ENCODE results near the gene TESMIN. TPM values are rescaled to one million over a fixed set of nuclear protein-coding genes. Genes with fewer than 3 reads are reported as not detected.

The TESMIN gene
- total and polyA plus RNA-seq, 8 donors, result 1.0 to 16.3 (median 3.3) TPM

DNA sequence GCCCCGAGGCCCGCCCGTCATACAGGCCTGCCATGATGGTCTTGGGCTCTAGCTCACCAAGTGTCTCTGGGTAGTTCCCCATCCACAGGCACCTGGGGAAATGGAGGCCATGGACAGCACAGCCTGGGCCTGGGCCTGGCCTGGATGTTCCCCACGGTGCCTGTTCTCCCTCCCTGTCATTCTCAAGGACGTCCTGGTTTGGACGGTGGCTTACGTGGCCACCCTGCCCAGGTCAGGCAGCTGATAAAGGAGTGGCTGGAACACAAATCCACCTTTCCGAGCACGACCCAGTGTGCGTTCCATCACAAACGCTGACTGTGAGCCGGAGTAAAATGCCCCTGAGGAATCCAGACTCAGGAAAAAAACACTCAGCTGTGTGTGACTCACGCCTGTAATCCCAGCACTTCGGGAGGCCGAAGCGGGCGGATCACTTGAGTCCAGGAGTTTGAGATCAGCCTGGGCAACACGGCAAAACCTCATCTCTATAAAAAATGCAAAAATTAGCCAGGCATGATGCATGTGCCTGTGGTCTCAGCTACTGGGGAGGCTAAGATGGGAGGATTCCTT, 41.2 kb upstream of the TESMIN start:
- H3K36me3 ChIP-seq, result peaks cover 59 to 100% (median 98%) of the 10 kb centered on the region in 4 donors
- H3K4me1 ChIP-seq, result no peaks in the 10 kb centered on the region
- TF ChIP-seq POLR2AphosphoS5 (IDR thresholded peaks at IDR 0.05), result no peak
- no peak for TF ChIP-seq POLR2A (IDR thresholded peaks at IDR 0.05)
- no peak for TF ChIP-seq EP300 (IDR thresholded peaks at IDR 0.05)
- TF ChIP-seq, protein P1, sequence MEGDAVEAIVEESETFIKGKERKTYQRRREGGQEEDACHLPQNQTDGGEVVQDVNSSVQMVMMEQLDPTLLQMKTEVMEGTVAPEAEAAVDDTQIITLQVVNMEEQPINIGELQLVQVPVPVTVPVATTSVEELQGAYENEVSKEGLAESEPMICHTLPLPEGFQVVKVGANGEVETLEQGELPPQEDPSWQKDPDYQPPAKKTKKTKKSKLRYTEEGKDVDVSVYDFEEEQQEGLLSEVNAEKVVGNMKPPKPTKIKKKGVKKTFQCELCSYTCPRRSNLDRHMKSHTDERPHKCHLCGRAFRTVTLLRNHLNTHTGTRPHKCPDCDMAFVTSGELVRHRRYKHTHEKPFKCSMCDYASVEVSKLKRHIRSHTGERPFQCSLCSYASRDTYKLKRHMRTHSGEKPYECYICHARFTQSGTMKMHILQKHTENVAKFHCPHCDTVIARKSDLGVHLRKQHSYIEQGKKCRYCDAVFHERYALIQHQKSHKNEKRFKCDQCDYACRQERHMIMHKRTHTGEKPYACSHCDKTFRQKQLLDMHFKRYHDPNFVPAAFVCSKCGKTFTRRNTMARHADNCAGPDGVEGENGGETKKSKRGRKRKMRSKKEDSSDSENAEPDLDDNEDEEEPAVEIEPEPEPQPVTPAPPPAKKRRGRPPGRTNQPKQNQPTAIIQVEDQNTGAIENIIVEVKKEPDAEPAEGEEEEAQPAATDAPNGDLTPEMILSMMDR (IDR thresholded peaks at IDR 0.05), result no peak
- DNase-seq, result no peak
- no peaks in the 10 kb centered on the region for H3K9me3 ChIP-seq
- intact Hi-C loops (cut with DNase I; ENCODE audit: low total_unique reads), result no loop called here
- no peaks in the 10 kb centered on the region for H3K27me3 ChIP-seq
- WGBS, 5 donors, result 90 to 94% (median 91%) methylated on average over 17 to 18 of the region's 18 CpGs
- H3K4me3 ChIP-seq, result no peak overlapping the region
- H3K27ac ChIP-seq, result no peak overlapping the region

DNA sequence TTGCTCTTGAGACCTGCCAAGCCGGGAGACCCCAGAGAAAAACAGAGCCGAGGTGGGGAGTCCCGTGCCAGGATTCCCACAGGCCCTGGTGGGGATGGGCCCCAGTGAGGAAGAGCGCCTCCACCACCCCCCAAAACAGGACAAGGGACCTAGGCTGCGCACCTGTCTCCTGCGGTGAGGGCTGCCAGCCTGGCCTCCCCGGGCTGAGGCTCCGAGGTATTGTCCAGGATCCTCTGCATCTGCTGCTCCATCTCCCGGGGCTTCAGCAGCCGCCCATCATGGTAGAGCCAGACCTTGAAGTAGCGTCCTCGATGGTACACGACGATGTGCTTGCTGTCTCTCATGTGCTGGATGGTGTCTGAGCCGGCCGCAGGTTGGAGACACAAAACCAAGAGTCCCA, 33.3 kb upstream of the TESMIN start:
- DNase-seq, result no peak
- no peak overlapping the region for H3K4me3 ChIP-seq
- H3K36me3 ChIP-seq, result peaks cover 50 to 100% (median 97%) of the 10 kb centered on the region in 4 donors
- H3K27me3 ChIP-seq, result no peaks in the 10 kb centered on the region
- 95 to 97% (median 96%) methylated on average over 10 to 16 of the region's 16 CpGs for WGBS, 5 donors
- no peak overlapping the region for H3K27ac ChIP-seq
- intact Hi-C loops (cut with DNase I; ENCODE audit: low total_unique reads), result no loop called here
- no peaks in the 10 kb centered on the region for H3K4me1 ChIP-seq
- H3K9me3 ChIP-seq, result no peaks in the 10 kb centered on the region
- TF ChIP-seq POLR2A (IDR thresholded peaks at IDR 0.05) (no peak), POLR2AphosphoS5 (IDR thresholded peaks at IDR 0.05) (no peak), EP300 (IDR thresholded peaks at IDR 0.05) (no peak)
- TF ChIP-seq, protein P1 (IDR thresholded peaks at IDR 0.05), result no peak

DNA sequence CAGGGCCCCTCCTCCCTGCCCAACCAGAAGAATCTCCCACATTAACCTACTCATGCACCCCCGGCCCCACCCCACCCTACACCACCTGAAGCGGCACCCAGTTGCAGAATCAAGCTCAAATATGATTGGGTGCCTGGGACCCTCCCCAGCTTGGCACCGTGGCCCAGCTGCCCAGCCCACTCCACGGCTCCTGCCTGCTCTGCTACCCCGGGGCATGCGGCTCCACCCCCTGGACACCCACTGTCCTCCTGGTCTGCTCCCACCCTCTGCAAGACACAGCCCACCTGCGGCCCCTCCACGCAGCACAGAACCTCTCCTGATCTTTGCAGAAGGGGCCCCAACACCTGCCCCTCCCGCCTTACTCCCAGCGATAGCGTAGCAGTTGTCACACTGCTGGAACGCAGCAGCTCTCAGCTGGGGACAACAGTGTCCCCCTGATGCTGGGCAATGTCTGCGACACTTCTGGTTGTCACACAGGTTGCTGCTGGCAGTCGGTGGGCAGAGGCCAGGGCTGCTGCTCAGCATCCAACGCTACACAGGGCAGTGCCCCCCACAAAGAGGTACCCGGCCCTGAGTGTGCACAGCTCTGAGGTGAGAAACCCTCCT, 32.0 kb upstream of the TESMIN start:
- Histone ChIP-seq H3K9me3 (no peaks in the 10 kb centered on the region), H3K4me3 (no peak overlapping the region), H3K27me3 (no peaks in the 10 kb centered on the region), H3K36me3 (peaks cover 58 to 100% (median 99%) of the 10 kb centered on the region in 4 donors), H3K27ac (no peak overlapping the region), H3K4me1 (no peaks in the 10 kb centered on the region)
- TF ChIP-seq, protein P1 (IDR thresholded peaks at IDR 0.05), result no peak
- no peak for TF ChIP-seq POLR2A (IDR thresholded peaks at IDR 0.05)
- no peak for TF ChIP-seq POLR2AphosphoS5 (IDR thresholded peaks at IDR 0.05)
- TF ChIP-seq EP300 (IDR thresholded peaks at IDR 0.05), result no peak
- intact Hi-C loops (cut with DNase I; ENCODE audit: low total_unique reads), result no loop called here
- whole genome bisulfite sequencing, 5 donors, result 85 to 94% (median 92%) methylated on average over 15 to 16 of the region's 16 CpGs
- no peak for DNase-seq

DNA sequence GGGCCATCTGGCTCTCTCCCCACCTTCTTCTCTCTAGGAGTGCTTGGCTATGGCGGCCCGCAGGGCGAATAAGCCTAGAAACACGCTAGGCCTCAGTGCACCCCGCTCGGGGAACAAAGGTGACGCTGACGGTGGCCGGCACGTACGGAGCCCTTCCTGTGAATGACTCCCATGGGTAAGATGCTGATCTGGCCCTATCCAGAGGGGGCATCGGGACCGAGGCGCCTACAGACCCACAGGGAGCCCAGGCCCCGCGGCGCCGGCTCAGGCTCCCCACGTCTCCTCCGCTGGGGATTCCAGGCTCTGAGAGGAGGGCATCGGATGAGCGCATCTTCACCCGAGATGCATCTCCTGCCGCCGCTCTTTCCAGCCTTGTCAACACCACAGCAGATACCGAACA, 31.4 kb upstream of the TESMIN start:
- no peaks in the 10 kb centered on the region for H3K27me3 ChIP-seq
- no peaks in the 10 kb centered on the region for H3K9me3 ChIP-seq
- H3K36me3 ChIP-seq, result peaks cover 64 to 100% (median 99%) of the 10 kb centered on the region in 4 donors
- 96 to 98% (median 97%) methylated on average over 16 to 26 of the region's 26 CpGs for WGBS, 5 donors
- no peak for TF ChIP-seq POLR2AphosphoS5 (IDR thresholded peaks at IDR 0.05)
- TF ChIP-seq, protein P1 (IDR thresholded peaks at IDR 0.05), result no peak
- TF ChIP-seq POLR2A (IDR thresholded peaks at IDR 0.05), result no peak
- DNase-seq, result no peak
- H3K27ac ChIP-seq, result no peak overlapping the region
- no peak overlapping the region for H3K4me3 ChIP-seq
- no peaks in the 10 kb centered on the region for H3K4me1 ChIP-seq
- intact Hi-C loops (cut with DNase I; ENCODE audit: low total_unique reads), result no loop called here
